ENCODE measurements around the gene DNM2. TPM values are rescaled to one million over a fixed set of nuclear protein-coding genes. Genes with fewer than 3 reads are reported as not detected.
"Not testable (repeated sequence)": the region's sequence is repeated elsewhere in the genome, so short reads cannot be mapped to it uniquely, and the experiment has no call there.

Gene DNM2
- total RNA-seq, 1 experiment from 2014 or later: 52.8 TPM

- DNase-seq (ENCODE audit: low read depth): peak; percentile 99
Measured at GRCh38 chr19:10835754-10836478, 118.0 kb downstream of the DNM2 start, which contains the start of gene TMED1. TMED1 (minus strand) TSS chr19:10836212; CDS start chr19:10836191, 21 bp downstream.

- no peak for DNase-seq (ENCODE audit: low read depth)
Measured at GRCh38 chr19:10836479-10837330, 118.8 kb downstream of the DNM2 start.

- not testable (repeated sequence) for DNase-seq (ENCODE audit: low read depth)
Measured at GRCh38 chr19:10837649-10838048, 119.8 kb downstream of the DNM2 start.

- DNase-seq (ENCODE audit: low read depth): no peak
Measured at GRCh38 chr19:10838377-10838776, 120.5 kb downstream of the DNM2 start.

- DNase-seq (ENCODE audit: low read depth): no peak
Measured at GRCh38 chr19:10839114-10840050, 121.5 kb downstream of the DNM2 start.

GRCh38 chr19:10842788-10843187 lies 124.9 kb downstream of the DNM2 start:
- DNase-seq (ENCODE audit: low read depth): no peak

- no peak for DNase-seq (ENCODE audit: low read depth)
Measured at GRCh38 chr19:10846500-10847202, 128.8 kb downstream of the DNM2 start.

GRCh38 chr19:10848230-10848856 lies 130.5 kb downstream of the DNM2 start, which contains the start of gene C19orf38:
C19orf38 (plus strand) TSS chr19:10848415; CDS start chr19:10848509, 94 bp downstream.
- DNase-seq (ENCODE audit: low read depth): no peak

GRCh38 chr19:10850631-10851030 lies 132.8 kb downstream of the DNM2 start:
- DNase-seq (ENCODE audit: low read depth): no peak

GRCh38 chr19:10852098-10852800 lies 134.4 kb downstream of the DNM2 start:
- peak; percentile 82 for DNase-seq (ENCODE audit: low read depth)

GRCh38 chr19:10852941-10853340 lies 135.1 kb downstream of the DNM2 start:
- DNase-seq (ENCODE audit: low read depth): no peak

GRCh38 chr19:10854350-10855089 lies 136.6 kb downstream of the DNM2 start:
- DNase-seq (ENCODE audit: low read depth): peak; percentile 50

GRCh38 chr19:10855879-10856522 lies 138.1 kb downstream of the DNM2 start:
- peak; percentile 42 for DNase-seq (ENCODE audit: low read depth)

- not testable (repeated sequence) for DNase-seq (ENCODE audit: low read depth)
Measured at GRCh38 chr19:10856899-10857298, 139.0 kb downstream of the DNM2 start.

GRCh38 chr19:10858204-10858828 lies 140.4 kb downstream of the DNM2 start:
- DNase-seq (ENCODE audit: low read depth): peak; percentile 40

GRCh38 chr19:10861103-10861651 lies 143.3 kb downstream of the DNM2 start:
- peak; percentile 60 for DNase-seq (ENCODE audit: low read depth)

GRCh38 chr19:10862561-10863106 lies 144.8 kb downstream of the DNM2 start:
- DNase-seq (ENCODE audit: low read depth): no peak

Data from Daoy (cell line).